K562 (cell line): ENCODE measurements around the gene PDE11A. TPM values are rescaled to one million over a fixed set of nuclear protein-coding genes. Genes with fewer than 3 reads are reported as not detected.

Source experiments
- AFF1 ChIP-seq, 2 experiments: fragments of 450-650 bp; IDR thresholded peaks; 2 replicates each; pipeline ENCODE4 v1.6.1; 2018; ENCODE audit warnings: mild to moderate bottlenecking in 2 of 2, low read depth in 1 of 2; ENCODE audit not compliant: partially characterized antibody in 2 of 2
- ARNT ChIP-seq, 2 experiments: fragments of 450-650 bp; IDR thresholded peaks; 2 replicates each; pipeline ENCODE4 v1.6.1; 2016; ENCODE audit warnings: mild to moderate bottlenecking in 1 of 2
- CC2D1A ChIP-seq: fragments of 450-650 bp; IDR thresholded peaks from 2 replicates; pipeline ENCODE4 v1.6.1; 2017; ENCODE audit warnings: mild to moderate bottlenecking
- EHMT2 ChIP-seq: fragments of 450-650 bp; IDR thresholded peaks from 2 replicates; pipeline ENCODE4 v1.6.1; 2018; ENCODE audit warnings: antibody characterized with exemption
- KAT8 ChIP-seq: fragments of 450-650 bp; IDR thresholded peaks from 2 replicates; pipeline ENCODE4 v1.6.1; 2016; ENCODE audit warnings: low read depth, mild to moderate bottlenecking
- KLF16 ChIP-seq: IDR thresholded peaks from 2 replicates; pipeline ENCODE4 v1.6.1; 2016; ENCODE audit warnings: antibody characterized with exemption
- L3MBTL2 ChIP-seq: fragments of 450-650 bp; IDR thresholded peaks from 2 replicates; pipeline ENCODE4 v1.6.1; 2016; ENCODE audit warnings: mild to moderate bottlenecking, moderate library complexity
- MNT ChIP-seq, 2 experiments: fragments of 450-650 bp; conservative IDR thresholded peaks; 2 replicates each; pipeline ENCODE4 v1.6.1; 2017; ENCODE audit warnings: mild to moderate bottlenecking in 2 of 2, moderate library complexity in 2 of 2
- NELFE ChIP-seq: IDR thresholded peaks from 2 replicates; pipeline ENCODE4 v1.6.1; 2011; ENCODE audit warnings: mild to moderate bottlenecking; ENCODE audit not compliant: insufficient read depth, insufficient read length
- SAFB2 ChIP-seq: fragments of 200-400 bp; formaldehyde crosslinking; IDR thresholded peaks from 2 replicates; pipeline ENCODE4 v1.6.1; 2018; ENCODE audit warnings: borderline replicate concordance, low read length, low read depth, moderate library complexity; ENCODE audit not compliant: severe bottlenecking
- SMARCE1 ChIP-seq: fragments of 450-650 bp; IDR thresholded peaks from 2 replicates; pipeline ENCODE4 v1.7.1; 2016; ENCODE audit warnings: mild to moderate bottlenecking
- ZNF444 ChIP-seq: fragments of 250-450 bp; sonication (Bioruptor Pico); IDR thresholded peaks from 2 replicates; pipeline ENCODE4 v1.4.0; 2020; ENCODE audit warnings: mild to moderate bottlenecking, moderate library complexity
- polyA plus RNA-seq, 8 experiments: library from polyadenylated mRNA; depleted of rRNA in 4 of 8; stranded (reverse) in 5 of 8; unstranded in 3 of 8; fragments of >200 nt; fragmentation: Nextera tagmentation in 2 of 8; fragmentation: Illumina TruSeq in 1 of 8; extraction: Ambion mirVana in 2 of 8; extraction: Trizol in 1 of 8; gene quantifications; 2 replicates each; pipeline versions ENCODE4 v1.2.1 to v1.2.3, GENCODE V29; 2011 to 2014; ENCODE audit warnings: inconsistent platforms in 1 of 8, missing spikeins in 1 of 8
- total RNA-seq, 7 experiments: library from RNA; depleted of rRNA in 6 of 7; stranded (reverse); fragments of >200 nt in 6 of 7; fragmentation: Illumina TruSeq in 2 of 7; extraction: Trizol in 2 of 7; gene quantifications; 2 replicates each; pipeline versions ENCODE4 v1.2.1 to v1.2.3, GENCODE V29; 2011 to 2021; ENCODE audit warnings: low replicate concordance in 1 of 7
- TF ChIP-seq, protein P1 (sequence below), 3 experiments: fragments of 200-800 bp in 1 of 3; fragments of 250-450 bp in 1 of 3; fragments of 450-650 bp in 1 of 3; sonication (Bioruptor Pico) in 1 of 3; sonication (Bioruptor generic) in 1 of 3; formaldehyde crosslinking in 1 of 3; IDR thresholded peaks; 2 replicates each; pipeline versions ENCODE4 v1.6.1 to v1.8.0; 2016 to 2022; ENCODE audit warnings: mild to moderate bottlenecking in 2 of 3, missing genetic modification characterization in 2 of 3, missing compliant biosample characterization in 1 of 3, moderate library complexity in 1 of 3
- TF ChIP-seq, protein P2 (sequence below): fragments of 450-650 bp; IDR thresholded peaks from 2 replicates; pipeline ENCODE4 v1.7.1; 2018; ENCODE audit warnings: mild to moderate bottlenecking, low read depth; ENCODE audit not compliant: partially characterized antibody

PDE11A gene
- total and polyA plus RNA-seq, 9 of the 15 experiments (the other 6 are each of a cell fraction or from before 2014, with no cell fraction given) = 3.2 to 22.1 (median 5.7) TPM

DNA sequence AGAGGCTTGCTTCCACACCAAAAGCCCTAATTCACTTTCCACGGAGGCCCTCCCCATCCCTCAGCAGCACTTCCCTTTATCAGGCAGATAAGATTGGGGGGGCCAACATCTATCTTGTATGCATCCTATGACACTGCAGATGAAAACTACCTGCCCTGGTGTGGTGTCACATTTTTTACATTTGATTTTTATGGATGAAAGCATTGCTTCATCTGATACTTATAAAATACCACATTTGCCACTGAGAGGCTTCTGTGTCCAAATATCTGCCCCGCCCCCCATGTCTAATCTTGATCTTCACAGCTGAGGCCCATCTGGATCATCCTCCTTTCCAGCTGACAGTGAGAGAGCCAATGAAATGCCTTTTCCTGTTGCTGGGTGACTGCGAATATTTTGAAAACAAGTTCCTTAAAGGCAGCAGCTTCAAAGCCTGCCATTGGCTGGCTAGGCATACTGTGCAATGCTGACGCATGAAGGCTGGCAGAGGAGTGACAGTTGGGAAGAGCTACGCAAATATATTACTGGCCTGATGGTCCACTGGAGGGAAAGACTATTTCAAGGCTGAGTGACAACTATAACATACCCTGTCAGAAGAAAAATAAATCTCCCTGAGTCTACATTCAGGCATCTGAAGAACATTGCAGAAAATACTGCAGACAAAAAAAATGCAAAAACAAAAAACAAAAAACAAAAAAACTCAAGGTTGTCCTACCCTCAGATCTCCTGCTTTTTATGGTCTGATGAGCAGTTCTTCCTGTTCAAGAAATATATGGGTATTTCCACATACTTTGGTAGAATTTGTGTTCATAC, 318.7 kb downstream of the PDE11A start (continued):
- TF ChIP-seq KLF16 (0 out of 2 replicates have a peak, but pooled peaks have one; percentile 68), CC2D1A (peak; percentile 50; the same call in 1 of the 2 replicates), L3MBTL2 (peak; percentile 74), SMARCE1 (0 out of 2 replicates have a peak, but pooled peaks have one; percentile 10), SAFB2 (no peak), ARNT (IDR thresholded peaks at IDR 0.05) (peak in 1 of 2 experiments; percentile 75; a peak in 1 of 4 replicates), MNT (conservative IDR thresholded peaks at IDR 0.05) (0 out of 4 replicates have a peak, but pooled peaks of 1 of the 2 experiments have one; percentile 36), AFF1 (IDR thresholded peaks at IDR 0.05; ENCODE audit: low read depth in 1 of 2, partially characterized antibody in 2 of 2) (peak in 1 of 2 experiments; percentile 14), ZNF444 (CRISPR knock-in tag) (peak; percentile 69), EHMT2 (peak; percentile 35; the same call in 1 of the 2 replicates), NELFE (no peak), KAT8 (no peak)
- TF ChIP-seq, protein P1, sequence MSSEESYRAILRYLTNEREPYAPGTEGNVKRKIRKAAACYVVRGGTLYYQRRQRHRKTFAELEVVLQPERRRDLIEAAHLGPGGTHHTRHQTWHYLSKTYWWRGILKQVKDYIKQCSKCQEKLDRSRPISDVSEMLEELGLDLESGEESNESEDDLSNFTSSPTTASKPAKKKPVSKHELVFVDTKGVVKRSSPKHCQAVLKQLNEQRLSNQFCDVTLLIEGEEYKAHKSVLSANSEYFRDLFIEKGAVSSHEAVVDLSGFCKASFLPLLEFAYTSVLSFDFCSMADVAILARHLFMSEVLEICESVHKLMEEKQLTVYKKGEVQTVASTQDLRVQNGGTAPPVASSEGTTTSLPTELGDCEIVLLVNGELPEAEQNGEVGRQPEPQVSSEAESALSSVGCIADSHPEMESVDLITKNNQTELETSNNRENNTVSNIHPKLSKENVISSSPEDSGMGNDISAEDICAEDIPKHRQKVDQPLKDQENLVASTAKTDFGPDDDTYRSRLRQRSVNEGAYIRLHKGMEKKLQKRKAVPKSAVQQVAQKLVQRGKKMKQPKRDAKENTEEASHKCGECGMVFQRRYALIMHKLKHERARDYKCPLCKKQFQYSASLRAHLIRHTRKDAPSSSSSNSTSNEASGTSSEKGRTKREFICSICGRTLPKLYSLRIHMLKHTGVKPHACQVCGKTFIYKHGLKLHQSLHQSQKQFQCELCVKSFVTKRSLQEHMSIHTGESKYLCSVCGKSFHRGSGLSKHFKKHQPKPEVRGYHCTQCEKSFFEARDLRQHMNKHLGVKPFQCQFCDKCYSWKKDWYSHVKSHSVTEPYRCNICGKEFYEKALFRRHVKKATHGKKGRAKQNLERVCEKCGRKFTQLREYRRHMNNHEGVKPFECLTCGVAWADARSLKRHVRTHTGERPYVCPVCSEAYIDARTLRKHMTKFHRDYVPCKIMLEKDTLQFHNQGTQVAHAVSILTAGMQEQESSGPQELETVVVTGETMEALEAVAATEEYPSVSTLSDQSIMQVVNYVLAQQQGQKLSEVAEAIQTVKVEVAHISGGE (CRISPR knock-in tag; IDR thresholded peaks at IDR 0.05) = peak in 1 of 3 experiments; percentile 62; a peak in 1 of 6 replicates
- TF ChIP-seq, protein P2, sequence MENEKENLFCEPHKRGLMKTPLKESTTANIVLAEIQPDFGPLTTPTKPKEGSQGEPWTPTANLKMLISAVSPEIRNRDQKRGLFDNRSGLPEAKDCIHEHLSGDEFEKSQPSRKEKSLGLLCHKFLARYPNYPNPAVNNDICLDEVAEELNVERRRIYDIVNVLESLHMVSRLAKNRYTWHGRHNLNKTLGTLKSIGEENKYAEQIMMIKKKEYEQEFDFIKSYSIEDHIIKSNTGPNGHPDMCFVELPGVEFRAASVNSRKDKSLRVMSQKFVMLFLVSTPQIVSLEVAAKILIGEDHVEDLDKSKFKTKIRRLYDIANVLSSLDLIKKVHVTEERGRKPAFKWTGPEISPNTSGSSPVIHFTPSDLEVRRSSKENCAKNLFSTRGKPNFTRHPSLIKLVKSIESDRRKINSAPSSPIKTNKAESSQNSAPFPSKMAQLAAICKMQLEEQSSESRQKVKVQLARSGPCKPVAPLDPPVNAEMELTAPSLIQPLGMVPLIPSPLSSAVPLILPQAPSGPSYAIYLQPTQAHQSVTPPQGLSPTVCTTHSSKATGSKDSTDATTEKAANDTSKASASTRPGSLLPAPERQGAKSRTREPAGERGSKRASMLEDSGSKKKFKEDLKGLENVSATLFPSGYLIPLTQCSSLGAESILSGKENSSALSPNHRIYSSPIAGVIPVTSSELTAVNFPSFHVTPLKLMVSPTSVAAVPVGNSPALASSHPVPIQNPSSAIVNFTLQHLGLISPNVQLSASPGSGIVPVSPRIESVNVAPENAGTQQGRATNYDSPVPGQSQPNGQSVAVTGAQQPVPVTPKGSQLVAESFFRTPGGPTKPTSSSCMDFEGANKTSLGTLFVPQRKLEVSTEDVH = peak; percentile 37
